GM23248 (cell line): ENCODE results near the gene PHIP. TPM values are rescaled to one million over a fixed set of nuclear protein-coding genes. Genes with fewer than 3 reads are reported as not detected.

Source experiments
- DNase-seq: peaks from one replicate; pipeline ENCODE4 v3.0.0-alpha.2; 2015
- H2AFZ ChIP-seq: fragments of 200-600 bp; sonication (generic); 2 replicates; pipeline ENCODE4 v1.6.1; 2016; ENCODE audit warnings: antibody characterized with exemption
- H3F3A ChIP-seq: fragments of 200-600 bp; sonication (generic); 2 replicates; pipeline ENCODE4 v1.6.1; 2016; ENCODE audit warnings: mild to moderate bottlenecking, antibody characterized with exemption, mixed run types; ENCODE audit not compliant: insufficient read depth
- H3K27ac ChIP-seq: fragments of 200-600 bp; sonication (generic); 2 replicates; pipeline ENCODE4 v1.5.1; 2016; ENCODE audit warnings: mild to moderate bottlenecking
- H3K27me3 ChIP-seq: fragments of 200-600 bp; sonication (generic); replicated peaks from 2 replicates; pipeline ENCODE4 v1.6.1; 2016; ENCODE audit warnings: mild to moderate bottlenecking; ENCODE audit not compliant: insufficient read depth
- H3K36me3 ChIP-seq: fragments of 200-600 bp; sonication (generic); 2 replicates; pipeline ENCODE4 v1.6.1; 2016; ENCODE audit warnings: low read depth, mild to moderate bottlenecking
- H3K4me1 ChIP-seq: fragments of 200-600 bp; sonication (generic); 2 replicates; pipeline ENCODE4 v1.6.1; 2016; ENCODE audit warnings: mild to moderate bottlenecking; ENCODE audit not compliant: insufficient read depth
- H3K4me2 ChIP-seq: fragments of 200-600 bp; sonication (generic); one replicate; pipeline ENCODE4 v1.6.1; 2016; ENCODE audit warnings: mild to moderate bottlenecking; ENCODE audit not compliant: unreplicated experiment
- H3K4me3 ChIP-seq: fragments of 200-600 bp; sonication (generic); 2 replicates; pipeline ENCODE4 v1.5.1; 2016; ENCODE audit warnings: mild to moderate bottlenecking
- H3K79me2 ChIP-seq: fragments of 200-600 bp; sonication (generic); 2 replicates; pipeline ENCODE4 v1.6.1; 2016; ENCODE audit warnings: mild to moderate bottlenecking; ENCODE audit not compliant: insufficient read depth
- H3K9ac ChIP-seq: fragments of 200-600 bp; sonication (generic); 2 replicates; pipeline ENCODE4 v1.6.1; 2016; ENCODE audit warnings: mild to moderate bottlenecking
- H3K9me2 ChIP-seq: fragments of 200-600 bp; sonication (generic); 2 replicates; pipeline ENCODE4 v1.6.1; 2016; ENCODE audit warnings: mixed run types, mild to moderate bottlenecking, moderate library complexity; ENCODE audit not compliant: insufficient read depth
- H3K9me3 ChIP-seq: fragments of 200-600 bp; sonication (generic); one replicate; pipeline ENCODE4 v1.6.1; 2017; ENCODE audit warnings: low read depth
- H4K20me1 ChIP-seq: fragments of 200-600 bp; sonication (generic); 2 replicates; pipeline ENCODE4 v1.6.0; 2016; ENCODE audit not compliant: insufficient read depth
- EZH2 ChIP-seq: fragments of 200-600 bp; sonication (generic); IDR thresholded peaks from 2 replicates; pipeline ENCODE4 v1.6.1; 2018; ENCODE audit warnings: antibody characterized with exemption, mild to moderate bottlenecking; ENCODE audit not compliant: insufficient read depth, poor library complexity, severe bottlenecking
- EZH2phosphoT487 ChIP-seq: fragments of 200-600 bp; sonication (generic); IDR thresholded peaks from 2 replicates; pipeline ENCODE4 v1.6.1; 2018; ENCODE audit warnings: antibody characterized with exemption, moderate library complexity, mild to moderate bottlenecking, low read depth; ENCODE audit not compliant: insufficient read depth
- WGBS, 2 experiments: methylation state at CpG; one replicate each; pipeline ENCODE4 v1.1.6; 2015 to 2017; ENCODE audit warnings: low lambda C conversion rate in 2 of 2, low coverage in 1 of 2; ENCODE audit errors: missing lambda C conversion rate in 2 of 2; 5-methylcytosine and 5-hydroxymethylcytosine counted together
- in situ Hi-C: fragments of 300-500 bp; cut with MboI; formaldehyde crosslinking; loops from 2 replicates; pipeline ENCODE4 v1.15.0; 2020
- polyA plus RNA-seq: library from polyadenylated mRNA; unstranded; fragments of >200 nt; fragmentation: Nextera tagmentation; extraction: Ambion mirVana; gene quantifications from 2 replicates; pipeline ENCODE4 v1.2.1, GENCODE V29; 2016
- total RNA-seq: library from RNA; depleted of rRNA; stranded (reverse); fragments of >200 nt; shearing (Covaris generic); gene quantifications from 2 replicates; pipeline ENCODE4 v1.2.3, GENCODE V29; 2014

Gene PHIP
- total and polyA plus RNA-seq, 2 experiments from 2014 or later, result 9.0 to 14.5 TPM

GRCh38 chr6:79089552-79090404, 11.7 kb upstream of the PHIP start:
- Histone ChIP-seq H3K4me1 (no peaks in the 10 kb centered on the region), H3K9me3 (no peaks in the 10 kb centered on the region), H4K20me1 (no peaks in the 10 kb centered on the region), H3K27ac (no peak overlapping the region), H3K36me3 (no peaks in the 10 kb centered on the region), H3K4me3 (no peak overlapping the region), H3K9ac (no peak overlapping the region), H3K79me2 (no peaks in the 10 kb centered on the region), H3F3A (no peaks in the 10 kb centered on the region), H2AFZ (no peak overlapping the region), H3K9me2 (no peaks in the 10 kb centered on the region), H3K27me3 (no peaks in the 10 kb centered on the region), H3K4me2 (no peak overlapping the region)
- DNase-seq, result no peak
- in situ Hi-C loops, result no loop called here
- TF ChIP-seq EZH2phosphoT487, result no peak
- TF ChIP-seq EZH2, result no peak
- WGBS, 2 experiments, result 53 to 73% methylated on average over 2 of the region's 2 CpGs

DNA sequence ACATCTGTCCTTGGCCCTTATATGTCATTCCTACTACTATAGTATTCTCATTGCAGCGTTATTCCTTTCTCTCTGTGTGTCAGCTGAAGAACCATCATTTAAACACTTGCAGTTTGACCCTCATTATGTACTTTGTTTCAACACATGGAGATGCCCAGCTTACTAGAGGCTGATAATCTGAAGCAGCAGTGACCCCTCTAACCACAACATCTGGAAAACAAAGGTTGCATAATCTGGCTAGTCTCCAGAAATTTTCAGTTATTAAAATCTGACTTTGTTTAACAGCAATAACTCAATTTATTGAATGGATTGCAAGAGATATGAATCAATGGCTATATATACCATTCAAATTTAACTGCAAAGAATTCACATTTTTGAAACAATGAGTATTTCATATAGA, 6.6 kb upstream of the PHIP start:
- WGBS, 2 experiments, result 0 to 13% methylated on average over 1 of the region's 1 CpG
- in situ Hi-C loops, result no loop called here
- Histone ChIP-seq H3K4me1 (peaks cover 2% of the 10 kb centered on the region), H3K79me2 (no peaks in the 10 kb centered on the region), H3K36me3 (no peaks in the 10 kb centered on the region), H3K9ac (no peak overlapping the region), H2AFZ (no peak overlapping the region), H4K20me1 (no peaks in the 10 kb centered on the region), H3F3A (no peaks in the 10 kb centered on the region), H3K27ac (no peak overlapping the region), H3K9me3 (no peaks in the 10 kb centered on the region), H3K9me2 (no peaks in the 10 kb centered on the region), H3K4me3 (no peak overlapping the region), H3K4me2 (no peak overlapping the region), H3K27me3 (no peaks in the 10 kb centered on the region)
- DNase-seq, result no peak
- TF ChIP-seq EZH2, result no peak
- TF ChIP-seq EZH2phosphoT487, result no peak

DNA sequence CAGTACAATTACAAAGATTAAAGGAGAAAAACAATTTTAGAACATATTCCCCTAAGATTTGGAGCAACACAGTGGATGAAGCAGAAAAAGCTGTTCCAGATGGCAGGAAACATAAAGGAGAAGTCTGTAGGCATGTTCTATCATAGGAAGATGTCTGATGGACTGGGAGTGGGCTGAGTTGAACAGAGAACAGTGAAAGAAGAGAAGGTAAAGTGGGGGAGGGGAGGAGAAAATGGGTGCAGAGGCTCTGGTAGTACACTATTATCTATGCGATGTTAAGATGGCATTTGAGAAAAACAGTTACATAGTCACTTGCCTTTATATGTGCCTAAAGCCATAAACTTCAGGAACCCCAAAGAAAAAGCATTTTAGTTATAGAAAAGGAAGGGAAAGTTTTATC, 4.2 kb upstream of the PHIP start:
- DNase-seq, result no peak
- no peaks in the 10 kb centered on the region for H3K36me3 ChIP-seq
- H3K9ac ChIP-seq, result no peak overlapping the region
- TF ChIP-seq EZH2, result no peak
- TF ChIP-seq EZH2phosphoT487, result no peak
- H3F3A ChIP-seq, result peaks cover 9% of the 10 kb centered on the region; the same call in 1 of the 2 replicates
- H3K9me3 ChIP-seq, result no peaks in the 10 kb centered on the region
- no peak overlapping the region for H2AFZ ChIP-seq
- no peak overlapping the region for H3K4me2 ChIP-seq
- H3K4me3 ChIP-seq, result no peak overlapping the region
- WGBS, 2 experiments, result 35 to 47% methylated on average over 1 of the region's 1 CpG
- no peaks in the 10 kb centered on the region for H3K9me2 ChIP-seq
- H4K20me1 ChIP-seq, result no peaks in the 10 kb centered on the region
- H3K27ac ChIP-seq, result no peak overlapping the region
- H3K4me1 ChIP-seq, result peaks cover 7% of the 10 kb centered on the region
- no peaks in the 10 kb centered on the region for H3K27me3 ChIP-seq
- no peaks in the 10 kb centered on the region for H3K79me2 ChIP-seq
- in situ Hi-C loops, result no loop called here

DNA sequence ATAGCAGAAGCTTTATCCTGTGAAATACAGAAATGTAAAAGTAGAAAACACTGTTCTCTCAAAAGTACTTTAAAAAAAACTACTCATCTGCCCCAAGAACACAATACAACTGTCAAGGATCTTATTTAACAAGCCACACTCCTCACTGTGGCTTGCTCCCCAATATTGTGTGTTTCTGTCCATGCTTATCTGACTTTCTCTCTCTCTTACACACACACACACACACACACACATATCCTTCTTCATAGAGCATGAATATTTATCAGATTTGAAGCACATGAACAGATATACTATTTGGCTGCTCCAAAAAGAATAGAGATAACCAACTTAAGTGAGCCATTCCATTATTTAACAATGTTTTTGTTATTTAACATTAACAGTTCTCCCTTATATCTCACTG, 3.6 kb upstream of the PHIP start:
- DNase-seq, result no peak
- Histone ChIP-seq H3K79me2 (no peaks in the 10 kb centered on the region), H3F3A (peaks cover 10% of the 10 kb centered on the region; the same call in 1 of the 2 replicates), H3K4me2 (no peak overlapping the region), H4K20me1 (no peaks in the 10 kb centered on the region), H3K9me3 (no peaks in the 10 kb centered on the region), H3K4me3 (no peak overlapping the region), H2AFZ (no peak overlapping the region), H3K27me3 (no peaks in the 10 kb centered on the region), H3K9ac (no peak overlapping the region), H3K9me2 (no peaks in the 10 kb centered on the region), H3K4me1 (peaks cover 7% of the 10 kb centered on the region), H3K36me3 (no peaks in the 10 kb centered on the region), H3K27ac (no peak overlapping the region)
- TF ChIP-seq EZH2phosphoT487, result no peak
- TF ChIP-seq EZH2, result no peak
- in situ Hi-C loops, result no loop called here
